ENCODE measurements around the gene HOXD8. TPM values are rescaled to one million over a fixed set of nuclear protein-coding genes. Genes with fewer than 3 reads are reported as not detected.

The HOXD8 gene
- polyA plus RNA-seq, 1 of the 3 experiments (the other 2 are of a cell fraction), result 6.4 TPM

- WGBS (ENCODE audit: low lambda C conversion rate), result 85% methylated on average over 12 of the region's 12 CpGs
- no peak overlapping the region for H3K27ac ChIP-seq (ENCODE audit: low read depth in 2 of 2, low read length in 1 of 2)
- no peaks in the 10 kb centered on the region for H3K9me3 ChIP-seq
- H3K9ac ChIP-seq, result no peak overlapping the region
- no peak overlapping the region for H2AFZ ChIP-seq (ENCODE audit: low read depth)
- no peak overlapping the region for H3K4me3 ChIP-seq (ENCODE audit: low read depth in 2 of 2, low read length in 1 of 2)
- no peak overlapping the region for H3K4me2 ChIP-seq
- H4K20me1 ChIP-seq (ENCODE audit: insufficient read depth), result no peaks in the 10 kb centered on the region
- no peaks in the 10 kb centered on the region for H3K79me2 ChIP-seq (ENCODE audit: insufficient read depth)
- H3K4me1 ChIP-seq (ENCODE audit: control insufficient read depth in 1 of 2, insufficient read depth in 2 of 2, low read depth in 1 of 2, low read length in 1 of 2), result peaks cover 0 to 3% of the 10 kb centered on the region in 2 experiments; a peak in 1 of 4 replicates
- H3K36me3 ChIP-seq (replicated peaks in 1 of 2; ENCODE audit: control insufficient read depth in 1 of 2, insufficient read depth in 2 of 2, low read length in 1 of 2), result peaks cover 0 to 3% of the 10 kb centered on the region in 2 experiments
- ChIA-PET POLR2A (no interaction called here), CTCF (interaction anchor here (1.7 kb wide), 1 partner anchor 390 kb away, joined by 4 read pairs; no protein-coding TSS in a partner anchor)
- H3K9me2 ChIP-seq, result no peaks in the 10 kb centered on the region
- no peak for DNase-seq
- TF ChIP-seq SMC3 (IDR thresholded peaks at IDR 0.05; ENCODE audit: low read depth, low read length) (no peak), RFX5 (IDR thresholded peaks at IDR 0.05; ENCODE audit: low read length) (no peak)
- H3F3A ChIP-seq (replicated peaks; ENCODE audit: insufficient read depth), result no peaks in the 10 kb centered on the region
- H3K27me3 ChIP-seq (ENCODE audit: insufficient read depth), result no peaks in the 10 kb centered on the region
Observed at GRCh38 chr2:176163672-176164056, 34.2 kb downstream of the HOXD8 start.

GRCh38 chr2:176164201-176164600 lies 34.7 kb downstream of the HOXD8 start:
- no peak overlapping the region for H3K4me3 ChIP-seq (ENCODE audit: low read depth in 2 of 2, low read length in 1 of 2)
- ChIA-PET POLR2A (no interaction called here), CTCF (interaction anchor here (1.2 to 1.7 kb wide), 2 partner anchors 48 to 390 kb away, joined by 3 to 4 read pairs; no protein-coding TSS in a partner anchor)
- H3K4me1 ChIP-seq (ENCODE audit: control insufficient read depth in 1 of 2, insufficient read depth in 2 of 2, low read depth in 1 of 2, low read length in 1 of 2), result peaks cover 0 to 3% of the 10 kb centered on the region in 2 experiments; a peak in 1 of 4 replicates
- no peak overlapping the region for H2AFZ ChIP-seq (ENCODE audit: low read depth)
- no peak for DNase-seq
- no peaks in the 10 kb centered on the region for H3K27me3 ChIP-seq (ENCODE audit: insufficient read depth)
- no peak overlapping the region for H3K4me2 ChIP-seq
- H3K79me2 ChIP-seq (ENCODE audit: insufficient read depth), result no peaks in the 10 kb centered on the region
- no peaks in the 10 kb centered on the region for H3K9me2 ChIP-seq
- no peaks in the 10 kb centered on the region for H4K20me1 ChIP-seq (ENCODE audit: insufficient read depth)
- H3F3A ChIP-seq (replicated peaks; ENCODE audit: insufficient read depth), result no peaks in the 10 kb centered on the region
- no peak overlapping the region for H3K9ac ChIP-seq
- no peak overlapping the region for H3K27ac ChIP-seq (ENCODE audit: low read depth in 2 of 2, low read length in 1 of 2)
- no peaks in the 10 kb centered on the region for H3K9me3 ChIP-seq
- 95% methylated on average over 13 of the region's 13 CpGs for WGBS (ENCODE audit: low lambda C conversion rate)
- peaks cover 0 to 3% of the 10 kb centered on the region in 2 experiments for H3K36me3 ChIP-seq (replicated peaks in 1 of 2; ENCODE audit: control insufficient read depth in 1 of 2, insufficient read depth in 2 of 2, low read length in 1 of 2)
- TF ChIP-seq USF2 (IDR thresholded peaks at IDR 0.05; ENCODE audit: borderline replicate concordance, low read depth, low read length), result no peak
- TF ChIP-seq MEF2A (IDR thresholded peaks at IDR 0.05; ENCODE audit: borderline replicate concordance, low read depth), result no peak
- TF ChIP-seq MAX (IDR thresholded peaks at IDR 0.05; ENCODE audit: low read depth), result no peak
- TF ChIP-seq SIN3A (IDR thresholded peaks at IDR 0.05; ENCODE audit: borderline replicate concordance, low read depth, low read length), result no peak
- TF ChIP-seq TAF1 (IDR thresholded peaks at IDR 0.05; ENCODE audit: borderline replicate concordance, low read depth, low read length), result no peak
- no peak for TF ChIP-seq ELF1 (IDR thresholded peaks at IDR 0.05)
- TF ChIP-seq REST (IDR thresholded peaks at IDR 0.05; ENCODE audit: low read depth, low read length), result no peak
- TF ChIP-seq GATA2 (CRISPR knock-in tag; IDR thresholded peaks at IDR 0.05), result no peak
- no peak for TF ChIP-seq ZBTB33 (IDR thresholded peaks at IDR 0.05; ENCODE audit: borderline replicate concordance, low read depth)
- TF ChIP-seq JUND (IDR thresholded peaks at IDR 0.05), result no peak
- TF ChIP-seq RAD21 (IDR thresholded peaks at IDR 0.05; ENCODE audit: low read length), result no peak
- no peak for TF ChIP-seq GABPA (IDR thresholded peaks at IDR 0.05; ENCODE audit: low read depth)
- no peak for TF ChIP-seq NRF1 (IDR thresholded peaks at IDR 0.05; ENCODE audit: low read depth, low read length)
- TF ChIP-seq IRF3 (IDR thresholded peaks at IDR 0.05; ENCODE audit: low read depth, low read length), result no peak
- no peak for TF ChIP-seq PBX3 (IDR thresholded peaks at IDR 0.05)
- TF ChIP-seq USF1 (IDR thresholded peaks at IDR 0.05; ENCODE audit: borderline replicate concordance, low read depth), result no peak
- no peak for TF ChIP-seq RCOR1 (IDR thresholded peaks at IDR 0.05; ENCODE audit: low read length)

Measured in SK-N-SH (cell line).